ENCODE data around the gene ERVW-1.
A peak's percentile ranks its signal among the peaks of the same experiment; 100 is the strongest.

The ERVW-1 gene

DNA sequence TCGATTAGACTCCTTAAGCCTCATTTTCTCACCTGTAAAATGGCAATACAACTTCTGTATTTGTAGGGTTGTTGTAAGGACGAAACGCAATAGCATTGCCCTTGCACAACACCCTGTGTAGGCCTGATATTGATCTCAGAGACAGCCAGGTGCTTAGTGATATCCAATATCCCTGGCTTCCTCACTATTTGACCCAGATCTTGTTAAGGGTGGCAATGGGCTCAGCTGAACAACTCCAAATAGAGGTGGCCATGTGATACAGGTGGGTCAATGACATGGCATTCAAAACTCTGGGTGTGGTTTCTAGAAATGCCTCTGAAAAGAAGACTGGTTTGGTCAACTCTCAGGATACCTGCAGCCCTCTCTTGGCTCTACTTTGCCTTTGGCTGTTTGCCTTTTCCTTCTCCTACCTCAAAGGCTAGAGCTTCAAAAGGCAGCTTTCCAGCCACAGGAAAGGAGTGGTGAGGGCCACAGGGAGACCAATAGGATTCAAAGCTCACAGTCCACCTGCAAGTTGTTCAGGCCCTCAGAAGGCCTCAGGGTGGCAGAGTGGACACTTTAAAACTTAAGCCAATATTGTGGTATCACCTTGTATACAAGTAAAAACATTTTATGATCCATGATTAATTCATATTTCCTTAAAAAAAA, 45.3 kb downstream of the ERVW-1 start:
- H3K4me2 ChIP-seq (ENCODE audit: low read length): no peak overlapping the region
- peak; percentile 85 to 93 for DNase-seq
- no peaks in the 10 kb centered on the region for H3K4me1 ChIP-seq (ENCODE audit: control insufficient read depth in 1 of 2, insufficient read depth in 2 of 2, low read length in 2 of 2)
- no peak overlapping the region for H3K9ac ChIP-seq (ENCODE audit: low read length)
- no peak overlapping the region for H3K27ac ChIP-seq (ENCODE audit: low read depth, low read length)
- no peak overlapping the region for H4K12ac ChIP-seq (ENCODE audit: low read depth, low read length)
- H2AK5ac ChIP-seq (ENCODE audit: low read length): no peak overlapping the region
- no peaks in the 10 kb centered on the region for H3K27me3 ChIP-seq (ENCODE audit: insufficient read depth, low read length)
- no peak overlapping the region for H3K14ac ChIP-seq (ENCODE audit: low read length)
- WGBS (ENCODE audit: extremely low coverage, insufficient coverage, insufficient read length): no CpG with 5 or more reads among the region's 3 CpGs
- no peaks in the 10 kb centered on the region for H3K79me1 ChIP-seq (ENCODE audit: low read length)
- no peaks in the 10 kb centered on the region for H3K36me3 ChIP-seq (ENCODE audit: control insufficient read depth in 1 of 2, insufficient read depth in 2 of 2, low read length in 2 of 2)
- H2BK5ac ChIP-seq (ENCODE audit: low read depth, low read length, poor library complexity): no peak overlapping the region
- H2BK120ac ChIP-seq (ENCODE audit: insufficient read depth, low read length, poor library complexity): no peak overlapping the region
- no peak overlapping the region for H3K4me3 ChIP-seq (ENCODE audit: low read depth, low read length)
- H2BK12ac ChIP-seq (ENCODE audit: low read length): no peak overlapping the region
- H3K4ac ChIP-seq (ENCODE audit: low read depth, low read length): no peak overlapping the region
- H2AFZ ChIP-seq (ENCODE audit: insufficient read depth, low read length, poor library complexity): no peak overlapping the region
- no peak overlapping the region for H3K23ac ChIP-seq (ENCODE audit: low read length)
- no peak overlapping the region for H3K18ac ChIP-seq (ENCODE audit: low read length)
- H3K79me2 ChIP-seq (ENCODE audit: control insufficient read depth, insufficient read depth, low read length, poor library complexity): no peaks in the 10 kb centered on the region
- H3K9me3 ChIP-seq (ENCODE audit: insufficient read depth, low read depth, low read length): no peaks in the 10 kb centered on the region
- H4K8ac ChIP-seq (ENCODE audit: low read depth, low read length): no peak overlapping the region
- H4K91ac ChIP-seq (ENCODE audit: low read depth, low read length): no peak overlapping the region

DNA sequence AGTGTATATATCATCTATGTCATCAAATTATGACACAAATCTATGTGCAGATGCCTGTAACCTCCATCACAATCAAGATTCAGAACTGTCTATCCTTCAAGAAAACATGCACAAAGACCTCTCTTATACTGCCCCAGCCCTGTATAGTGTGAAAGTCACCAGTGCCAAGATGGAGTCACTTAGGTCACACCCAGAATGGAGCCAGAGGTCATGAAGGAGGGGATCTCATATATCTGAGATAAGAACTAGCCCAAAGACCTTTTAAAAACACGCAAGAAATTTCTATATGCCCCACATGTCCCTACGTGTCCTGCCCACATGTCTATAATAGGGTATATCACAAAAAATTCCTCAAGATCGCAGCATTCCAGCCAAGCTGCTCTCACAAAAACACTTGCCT, 50.6 kb downstream of the ERVW-1 start:
- Histone ChIP-seq H2AFZ (ENCODE audit: insufficient read depth, low read length, poor library complexity) (no peak overlapping the region), H3K79me2 (ENCODE audit: control insufficient read depth, insufficient read depth, low read length, poor library complexity) (peaks cover 2% of the 10 kb centered on the region), H2AK5ac (ENCODE audit: low read length) (no peak overlapping the region), H3K27ac (ENCODE audit: low read depth, low read length) (no peak overlapping the region), H2BK120ac (ENCODE audit: insufficient read depth, low read length, poor library complexity) (no peak overlapping the region), H4K91ac (ENCODE audit: low read depth, low read length) (no peak overlapping the region), H3K14ac (ENCODE audit: low read length) (no peak overlapping the region), H3K79me1 (ENCODE audit: low read length) (peaks cover 7% of the 10 kb centered on the region), H2BK12ac (ENCODE audit: low read length) (no peak overlapping the region), H3K9me3 (ENCODE audit: insufficient read depth, low read depth, low read length) (no peaks in the 10 kb centered on the region), H3K4me3 (ENCODE audit: low read depth, low read length) (no peak overlapping the region), H3K9ac (ENCODE audit: low read length) (no peak overlapping the region), H3K27me3 (ENCODE audit: insufficient read depth, low read length) (no peaks in the 10 kb centered on the region), H4K12ac (ENCODE audit: low read depth, low read length) (no peak overlapping the region), H2BK5ac (ENCODE audit: low read depth, low read length, poor library complexity) (no peak overlapping the region), H3K4ac (ENCODE audit: low read depth, low read length) (no peak overlapping the region), H4K8ac (ENCODE audit: low read depth, low read length) (no peak overlapping the region), H3K4me1 (ENCODE audit: control insufficient read depth in 1 of 2, insufficient read depth in 2 of 2, low read length in 2 of 2) (no peaks in the 10 kb centered on the region), H3K23ac (ENCODE audit: low read length) (no peak overlapping the region), H3K18ac (ENCODE audit: low read length) (no peak overlapping the region), H3K36me3 (ENCODE audit: control insufficient read depth in 1 of 2, insufficient read depth in 2 of 2, low read length in 2 of 2) (no peaks in the 10 kb centered on the region), H3K4me2 (ENCODE audit: low read length) (no peak overlapping the region)
- peak in 1 of 2 donors; percentile 18 for DNase-seq
- no CpG with 5 or more reads among the region's 3 CpGs for WGBS (ENCODE audit: extremely low coverage, insufficient coverage, insufficient read length)

DNA sequence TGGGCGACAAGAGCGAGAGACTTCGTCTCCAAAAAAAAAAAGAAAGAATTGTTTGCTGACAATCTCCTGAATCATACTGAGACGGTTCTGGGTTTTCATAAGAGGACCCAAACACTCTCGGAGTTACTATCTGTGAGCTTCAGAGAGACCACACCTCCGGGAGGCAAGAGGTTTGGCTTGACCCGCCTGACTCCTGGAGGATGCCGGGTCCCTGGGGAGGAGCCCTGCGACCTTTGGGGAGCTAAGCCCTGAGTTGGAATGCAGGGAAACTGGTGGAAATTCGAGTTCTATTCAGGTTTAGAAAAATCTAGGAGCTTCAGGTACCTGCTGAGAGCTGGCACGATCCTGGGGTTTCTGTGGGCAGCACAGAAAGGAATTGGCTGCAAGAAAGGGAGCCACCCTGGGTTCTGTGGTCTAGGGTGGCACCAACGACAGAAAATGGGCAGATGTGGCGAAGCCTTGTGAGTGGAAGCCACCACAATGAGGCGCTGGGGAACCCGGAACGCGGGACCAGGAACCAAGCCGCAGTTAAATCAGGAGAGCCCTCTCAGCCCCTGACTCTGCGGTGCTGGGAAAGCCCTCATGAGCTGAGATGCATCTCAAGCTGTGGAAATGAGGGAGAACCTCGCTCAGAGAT, 52.3 kb downstream of the ERVW-1 start:
- Histone ChIP-seq H4K12ac (ENCODE audit: low read depth, low read length) (no peak overlapping the region), H3K4me3 (ENCODE audit: low read depth, low read length) (no peak overlapping the region), H3K4ac (ENCODE audit: low read depth, low read length) (no peak overlapping the region), H4K8ac (ENCODE audit: low read depth, low read length) (peak overlapping the region; percentile 16), H3K4me1 (ENCODE audit: control insufficient read depth in 1 of 2, insufficient read depth in 2 of 2, low read length in 2 of 2) (no peaks in the 10 kb centered on the region), H2BK5ac (ENCODE audit: low read depth, low read length, poor library complexity) (peak overlapping the region; percentile 27), H2BK120ac (ENCODE audit: insufficient read depth, low read length, poor library complexity) (peak overlapping the region; percentile 31), H3K27ac (ENCODE audit: low read depth, low read length) (no peak overlapping the region), H2BK12ac (ENCODE audit: low read length) (peak overlapping the region; percentile 36), H3K79me1 (ENCODE audit: low read length) (peaks cover 7% of the 10 kb centered on the region), H3K18ac (ENCODE audit: low read length) (no peak overlapping the region), H3K23ac (ENCODE audit: low read length) (no peak overlapping the region), H4K91ac (ENCODE audit: low read depth, low read length) (peak overlapping the region; percentile 89), H3K36me3 (ENCODE audit: control insufficient read depth in 1 of 2, insufficient read depth in 2 of 2, low read length in 2 of 2) (no peaks in the 10 kb centered on the region), H2AFZ (ENCODE audit: insufficient read depth, low read length, poor library complexity) (no peak overlapping the region), H3K79me2 (ENCODE audit: control insufficient read depth, insufficient read depth, low read length, poor library complexity) (peaks cover 2% of the 10 kb centered on the region), H3K27me3 (ENCODE audit: insufficient read depth, low read length) (no peaks in the 10 kb centered on the region), H3K4me2 (ENCODE audit: low read length) (no peak overlapping the region), H3K14ac (ENCODE audit: low read length) (no peak overlapping the region), H3K9ac (ENCODE audit: low read length) (no peak overlapping the region), H3K9me3 (ENCODE audit: insufficient read depth, low read depth, low read length) (no peaks in the 10 kb centered on the region), H2AK5ac (ENCODE audit: low read length) (peak overlapping the region; percentile 41)
- DNase-seq: peak; percentile 18 to 31
- no CpG with 5 or more reads among the region's 20 CpGs for WGBS (ENCODE audit: extremely low coverage, insufficient coverage, insufficient read length)

DNA sequence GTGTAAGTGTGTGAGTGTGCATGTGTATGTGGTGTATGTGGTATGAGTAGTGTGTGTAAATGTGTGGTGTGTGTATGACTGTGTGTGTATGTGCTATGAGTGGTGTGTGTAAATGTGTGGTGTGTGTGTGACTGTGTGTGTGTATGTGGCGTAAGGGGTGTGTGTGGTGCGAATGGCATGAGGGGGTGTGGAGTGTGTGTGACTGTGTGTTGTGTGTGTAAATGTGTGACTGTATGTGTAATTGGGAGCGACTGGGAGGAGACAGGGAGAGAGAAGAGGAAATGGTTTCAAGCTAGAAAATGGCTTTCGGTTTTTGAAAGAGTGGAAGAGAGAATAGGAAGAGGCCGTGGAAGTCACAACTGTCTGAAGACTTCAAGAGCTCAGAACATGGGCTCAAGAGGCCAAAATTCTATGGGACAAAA, 54.0 kb downstream of the ERVW-1 start:
- H4K8ac ChIP-seq (ENCODE audit: low read depth, low read length): no peak overlapping the region
- H3K14ac ChIP-seq (ENCODE audit: low read length): no peak overlapping the region
- H2AK5ac ChIP-seq (ENCODE audit: low read length): no peak overlapping the region
- H2BK5ac ChIP-seq (ENCODE audit: low read depth, low read length, poor library complexity): no peak overlapping the region
- H3K4ac ChIP-seq (ENCODE audit: low read depth, low read length): no peak overlapping the region
- peak overlapping the region; percentile 7 for H4K91ac ChIP-seq (ENCODE audit: low read depth, low read length)
- DNase-seq: no peak
- H3K27me3 ChIP-seq (ENCODE audit: insufficient read depth, low read length): no peaks in the 10 kb centered on the region
- no peak overlapping the region for H3K18ac ChIP-seq (ENCODE audit: low read length)
- H3K4me1 ChIP-seq (ENCODE audit: control insufficient read depth in 1 of 2, insufficient read depth in 2 of 2, low read length in 2 of 2): no peaks in the 10 kb centered on the region
- H4K12ac ChIP-seq (ENCODE audit: low read depth, low read length): no peak overlapping the region
- H2BK120ac ChIP-seq (ENCODE audit: insufficient read depth, low read length, poor library complexity): no peak overlapping the region
- WGBS (ENCODE audit: extremely low coverage, insufficient coverage, insufficient read length): 100% methylated on average over 2 of the region's 5 CpGs
- peak overlapping the region; percentile 57 for H3K4me3 ChIP-seq (ENCODE audit: low read depth, low read length)
- H3K23ac ChIP-seq (ENCODE audit: low read length): peak overlapping the region; percentile 91
- H3K4me2 ChIP-seq (ENCODE audit: low read length): no peak overlapping the region
- H3K27ac ChIP-seq (ENCODE audit: low read depth, low read length): no peak overlapping the region
- no peaks in the 10 kb centered on the region for H3K36me3 ChIP-seq (ENCODE audit: control insufficient read depth in 1 of 2, insufficient read depth in 2 of 2, low read length in 2 of 2)
- H2AFZ ChIP-seq (ENCODE audit: insufficient read depth, low read length, poor library complexity): no peak overlapping the region
- H3K79me2 ChIP-seq (ENCODE audit: control insufficient read depth, insufficient read depth, low read length, poor library complexity): peaks cover 2% of the 10 kb centered on the region
- peaks cover 7% of the 10 kb centered on the region for H3K79me1 ChIP-seq (ENCODE audit: low read length)
- no peak overlapping the region for H3K9ac ChIP-seq (ENCODE audit: low read length)
- H2BK12ac ChIP-seq (ENCODE audit: low read length): no peak overlapping the region
- H3K9me3 ChIP-seq (ENCODE audit: insufficient read depth, low read depth, low read length): no peaks in the 10 kb centered on the region

All from trophoblast cell (in vitro differentiated cells and primary cell).